Thymus (tissue), 11 donors: ENCODE results near the gene VARS2. TPM values are rescaled to one million over a fixed set of nuclear protein-coding genes. Genes with fewer than 3 reads are reported as not detected.
"Not testable (repeated sequence)": the region's sequence is repeated elsewhere in the genome, so short reads cannot be mapped to it uniquely, and the experiment has no call there.

Experiments
- DNase-seq, 9 donors: peaks; one replicate each; pipeline ENCODE4 v3.0.0-alpha.2; 2013; ENCODE audit warnings: low spot score in 9 of 9, low read depth in 6 of 9, missing footprints in 1 of 9
- H3K27ac ChIP-seq, 2 donors: one replicate each; pipeline ENCODE4 v1.5.1; 2013; ENCODE audit warnings: control low read depth in 1 of 2, low read depth in 1 of 2, low read length in 1 of 2, mild to moderate bottlenecking in 1 of 2, moderate library complexity in 1 of 2
- H3K27me3 ChIP-seq, 2 donors: one replicate each; pipeline ENCODE4 v1.5.1; 2013; ENCODE audit warnings: low read length in 1 of 2; ENCODE audit not compliant: control insufficient read depth in 2 of 2, insufficient read depth in 1 of 2
- H3K36me3 ChIP-seq, 2 donors: one replicate each; pipeline ENCODE4 v1.5.1; 2013; ENCODE audit warnings: low read length in 1 of 2, mild to moderate bottlenecking in 1 of 2, moderate library complexity in 1 of 2; ENCODE audit not compliant: control insufficient read depth in 2 of 2, insufficient read depth in 2 of 2
- H3K4me1 ChIP-seq, 2 donors: one replicate each; pipeline ENCODE4 v1.5.1; 2013; ENCODE audit warnings: low read length in 2 of 2; ENCODE audit not compliant: control insufficient read depth in 2 of 2, insufficient read depth in 2 of 2
- H3K4me3 ChIP-seq, 2 donors: one replicate each; pipeline ENCODE4 v1.5.1; 2013; ENCODE audit warnings: low read length in 2 of 2, control low read depth in 1 of 2, mild to moderate bottlenecking in 1 of 2
- H3K9me3 ChIP-seq, 2 donors: one replicate each; pipeline ENCODE4 v1.5.1; 2013; ENCODE audit warnings: low read length in 1 of 2, mild to moderate bottlenecking in 1 of 2; ENCODE audit not compliant: control insufficient read depth in 2 of 2, insufficient read depth in 1 of 2
- WGBS: extraction: QIAGEN DNeasy Blood & Tissue Kit; methylation state at CpG from one replicate; pipeline ENCODE4 v1.1.7; 2013; 5-methylcytosine and 5-hydroxymethylcytosine counted together
- polyA plus RNA-seq: library from polyadenylated mRNA; stranded (reverse); fragments of 200-250 nt; gene quantifications from one replicate; pipeline ENCODE4 v1.2.3, GENCODE V29; 2013
- total RNA-seq: library from RNA; stranded (reverse); fragments of 120-200 nt; gene quantifications from one replicate; pipeline ENCODE4 v1.2.4, GENCODE V29; 2013
- donor health status: healthy.

VARS2 gene
- total and polyA plus RNA-seq, 2 donors = 30.3 to 40.4 TPM

GRCh38 chr6:30903236-30903635, 10.8 kb upstream of the VARS2 start:
- Histone ChIP-seq H3K27me3 (no peaks in the 10 kb centered on the region), H3K36me3 (peaks cover 8 to 18% of the 10 kb centered on the region in 2 donors), H3K9me3 (no peaks in the 10 kb centered on the region), H3K27ac (no peak overlapping the region), H3K4me1 (peaks cover 0 to 4% of the 10 kb centered on the region in 2 donors), H3K4me3 (no peak overlapping the region)
- no peak for DNase-seq
- 98% methylated on average over 4 of the region's 4 CpGs for WGBS

GRCh38 chr6:30907290-30907757, 6.7 kb upstream of the VARS2 start:
- not testable (repeated sequence) for H3K27me3 ChIP-seq, DNase-seq, H3K9me3 ChIP-seq
- Histone ChIP-seq H3K4me1 (peaks cover 7 to 13% of the 10 kb centered on the region in 2 donors), H3K36me3 (peaks cover 22 to 26% of the 10 kb centered on the region in 2 donors), H3K27ac (peak overlapping the region in 1 of 2 donors; percentile 31), H3K4me3 (peak overlapping the region; percentile 58 to 63)
- WGBS = 64% methylated on average over 16 of the region's 16 CpGs

GRCh38 chr6:30907758-30908591, 6.1 kb upstream of the VARS2 start, which contains the start of gene GTF2H4:
GTF2H4 (plus strand) TSS chr6:30908207.
- DNase-seq = peak; percentile 89 to 98 (median 95)
- Histone ChIP-seq H3K27ac (peak within 1 kb of the TSS in 1 of 2 donors; percentile 31), H3K27me3 (no peaks in the 10 kb centered on the region), H3K9me3 (no peaks in the 10 kb centered on the region), H3K4me3 (peak within 1 kb of the TSS; percentile 58 to 63), H3K36me3 (peaks cover 22 to 26% of the 10 kb centered on the region in 2 donors), H3K4me1 (peaks cover 7 to 14% of the 10 kb centered on the region in 2 donors)
- WGBS = 2% methylated on average over 49 of the region's 49 CpGs

GRCh38 chr6:30908700-30909099, 5.3 kb upstream of the VARS2 start:
- H3K27me3 ChIP-seq = no peaks in the 10 kb centered on the region
- peaks cover 22 to 26% of the 10 kb centered on the region in 2 donors for H3K36me3 ChIP-seq
- no peak overlapping the region for H3K27ac ChIP-seq
- no peak for DNase-seq
- WGBS = 46% methylated on average over 2 of the region's 2 CpGs
- H3K4me3 ChIP-seq = peak overlapping the region; percentile 58 to 63
- peaks cover 10 to 21% of the 10 kb centered on the region in 2 donors for H3K4me1 ChIP-seq
- H3K9me3 ChIP-seq = no peaks in the 10 kb centered on the region

GRCh38 chr6:30910473-30910872, 3.6 kb upstream of the VARS2 start:
- peaks cover 22 to 26% of the 10 kb centered on the region in 2 donors for H3K36me3 ChIP-seq
- not testable (repeated sequence) for H3K27me3 ChIP-seq, DNase-seq, H3K9me3 ChIP-seq, H3K27ac ChIP-seq, H3K4me3 ChIP-seq
- 97% methylated on average over 12 of the region's 12 CpGs for WGBS
- H3K4me1 ChIP-seq = peaks cover 14 to 32% of the 10 kb centered on the region in 2 donors

GRCh38 chr6:30912746-30913520, 1.1 kb upstream of the VARS2 start:
- Histone ChIP-seq H3K4me3 (no peak overlapping the region), H3K9me3 (no peaks in the 10 kb centered on the region), H3K27me3 (no peaks in the 10 kb centered on the region), H3K4me1 (peaks cover 14 to 35% of the 10 kb centered on the region in 2 donors), H3K36me3 (peaks cover 33 to 42% of the 10 kb centered on the region in 2 donors), H3K27ac (no peak overlapping the region)
- WGBS = 95% methylated on average over 8 of the region's 8 CpGs
- DNase-seq = peak in 1 of 9 donors; percentile 4

GRCh38 chr6:30913721-30914075, 340 bp upstream of the VARS2 start:
- peak overlapping the region; percentile 73 to 81 for H3K4me3 ChIP-seq
- DNase-seq = no peak
- H3K27me3 ChIP-seq = no peaks in the 10 kb centered on the region
- peaks cover 33 to 48% of the 10 kb centered on the region in 2 donors for H3K36me3 ChIP-seq
- H3K4me1 ChIP-seq = peaks cover 11 to 32% of the 10 kb centered on the region in 2 donors
- peak overlapping the region; percentile 48 to 74 for H3K27ac ChIP-seq
- H3K9me3 ChIP-seq = no peaks in the 10 kb centered on the region
- WGBS = 24% methylated on average over 31 of the region's 31 CpGs

- no peaks in the 10 kb centered on the region for H3K9me3 ChIP-seq
- peaks cover 7 to 26% of the 10 kb centered on the region in 2 donors for H3K4me1 ChIP-seq
- peak overlapping the region; percentile 48 to 68 for H3K27ac ChIP-seq
- peak overlapping the region; percentile 73 to 81 for H3K4me3 ChIP-seq
- H3K27me3 ChIP-seq = no peaks in the 10 kb centered on the region
- peak in 2 of 9 donors; percentile 2 to 48 for DNase-seq
- 67% methylated on average over 17 of the region's 17 CpGs for WGBS
- peaks cover 34 to 57% of the 10 kb centered on the region in 2 donors for H3K36me3 ChIP-seq
Observed at GRCh38 chr6:30914854-30915590, 984 bp downstream of the VARS2 start.
